ENCODE data around the gene ASMTL.
"Not testable (repeated sequence)": the region's sequence is repeated elsewhere in the genome, so short reads cannot be mapped to it uniquely, and the experiment has no call there.

GRCh38 chrX:1448573-1449001, 4.1 kb downstream of the ASMTL start:
- TF ChIP-seq CTCF (IDR thresholded peaks at IDR 0.05; ENCODE audit: insufficient read depth, low read length, poor library complexity, severe bottlenecking); EZH2phosphoT487 (conservative IDR thresholded peaks at IDR 0.05; ENCODE audit: low read length): not testable (repeated sequence)

Measured in SU-DHL-6 (cell line).